GM18505 (cell line): ENCODE data around the gene CFB.
A peak's percentile ranks its signal among the peaks of the same experiment; 100 is the strongest.

Experiments used
- ATAC-seq: cut with Tn5 transposase; IDR thresholded peaks from one replicate; pipeline ENCODE4 v1.9.1; 2021; ENCODE audit not compliant: unreplicated experiment
- POLR2A ChIP-seq: IDR thresholded peaks from 4 replicates; pipeline ENCODE4 v1.6.1; 2011; ENCODE audit warnings: borderline replicate concordance; ENCODE audit not compliant: insufficient read depth, insufficient read length; ENCODE audit errors: extremely low read depth

The CFB gene

GRCh38 chr6:31945507-31946369 is at the start of gene CFB:
CFB (plus strand) TSS chr6:31946095; CDS start chr6:31946222, 127 bp downstream.
- no peak for TF ChIP-seq POLR2A
- no peak for ATAC-seq

- no peak for ATAC-seq
These were observed 49.4 kb upstream of the CFB start for GRCh38 chr6:31896493-31896855.

DNA sequence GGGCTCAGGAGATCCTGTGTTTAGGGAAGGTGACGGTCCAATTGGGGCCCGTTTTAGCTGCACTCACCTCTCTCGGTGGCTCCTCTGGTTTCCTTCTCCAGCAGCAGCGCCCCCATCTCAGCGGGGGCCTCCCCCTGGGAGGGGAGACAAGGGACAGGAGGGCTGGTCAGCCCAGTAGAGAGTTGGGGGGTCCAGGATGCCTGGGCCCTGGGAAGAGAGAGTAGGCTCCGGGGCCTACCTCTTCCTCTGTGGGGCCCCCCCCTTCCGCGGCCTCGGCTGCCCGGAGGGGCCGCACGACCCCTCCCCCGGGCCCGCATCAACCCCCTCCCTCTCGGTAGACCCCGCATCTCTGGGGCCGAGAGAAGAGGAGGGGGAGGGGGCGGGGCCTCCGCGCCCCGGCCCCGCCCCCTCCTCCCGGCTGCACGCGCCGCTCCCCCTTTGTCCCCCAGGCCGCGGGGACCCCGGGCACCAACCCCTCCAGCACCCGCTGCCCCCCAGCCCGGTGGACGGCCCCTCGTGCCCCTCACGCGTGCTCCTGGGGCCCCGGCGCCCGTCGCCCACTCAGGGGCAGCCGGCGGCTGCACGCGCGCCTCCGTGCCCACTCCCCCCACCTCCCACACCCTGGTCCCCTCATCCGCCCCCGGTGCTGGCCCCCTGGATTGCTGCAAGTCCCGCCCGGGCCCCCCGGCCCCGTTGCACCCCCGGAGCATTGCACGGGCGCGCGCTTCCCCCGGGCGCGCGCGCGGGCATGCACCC is 48.9 kb upstream of the CFB start:
- no peak for TF ChIP-seq POLR2A
- no peak for ATAC-seq

More at GRCh38 chr6:31896493-31896855, 49.4 kb upstream of the CFB start:
- no peak for TF ChIP-seq POLR2A

- TF ChIP-seq POLR2A, result no peak
- ATAC-seq, result no peak
These were observed 48.1 kb upstream of the CFB start, which contains the start of gene EHMT2 for GRCh38 chr6:31897612-31898382. EHMT2 (minus strand) TSS chr6:31897698; CDS start chr6:31897677, 21 bp downstream.

DNA sequence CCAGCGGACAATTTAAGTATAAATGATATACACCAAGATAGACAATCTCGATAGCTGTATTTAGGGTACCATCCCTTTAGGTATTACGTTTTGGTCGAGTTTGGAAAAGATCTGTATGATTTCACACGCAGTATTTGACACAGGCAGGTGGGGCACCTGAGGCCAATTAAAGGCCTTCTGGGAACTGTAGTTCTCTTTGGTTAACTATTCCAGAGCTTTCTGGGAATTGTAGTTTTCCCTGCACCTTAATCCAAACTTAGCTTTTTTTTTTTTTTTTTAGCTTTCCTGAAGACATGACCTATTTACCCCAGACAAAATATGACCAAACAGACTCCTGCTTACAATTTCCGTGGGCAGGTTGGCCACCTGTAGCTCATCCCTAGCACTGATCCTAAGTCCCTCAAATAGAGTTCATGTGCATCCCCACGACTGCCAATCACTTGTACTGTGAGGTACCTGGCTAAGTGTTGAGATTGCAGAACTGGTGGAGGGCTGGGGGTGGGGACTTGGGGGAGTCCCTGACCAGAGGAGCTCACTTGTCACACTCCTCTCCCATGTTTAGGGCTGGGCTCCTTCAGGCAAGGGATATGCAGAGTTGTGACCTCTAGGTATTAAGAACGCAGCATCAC is 47.4 kb upstream of the CFB start:
- no peak for ATAC-seq
- no peak for TF ChIP-seq POLR2A

GRCh38 chr6:31899215-31899614 is 46.7 kb upstream of the CFB start:
- no peak for ATAC-seq

GRCh38 chr6:31899882-31900722 is 45.8 kb upstream of the CFB start:
- no peak for ATAC-seq
- no peak for TF ChIP-seq POLR2A

More at GRCh38 chr6:31899215-31899614, 46.7 kb upstream of the CFB start:
- TF ChIP-seq POLR2A, result no peak

GRCh38 chr6:31900917-31901414 is 44.9 kb upstream of the CFB start:
- no peak for ATAC-seq
- no peak for TF ChIP-seq POLR2A

- no peak for ATAC-seq
- TF ChIP-seq POLR2A, result no peak
These were observed 44.4 kb upstream of the CFB start for GRCh38 chr6:31901415-31901952.

DNA sequence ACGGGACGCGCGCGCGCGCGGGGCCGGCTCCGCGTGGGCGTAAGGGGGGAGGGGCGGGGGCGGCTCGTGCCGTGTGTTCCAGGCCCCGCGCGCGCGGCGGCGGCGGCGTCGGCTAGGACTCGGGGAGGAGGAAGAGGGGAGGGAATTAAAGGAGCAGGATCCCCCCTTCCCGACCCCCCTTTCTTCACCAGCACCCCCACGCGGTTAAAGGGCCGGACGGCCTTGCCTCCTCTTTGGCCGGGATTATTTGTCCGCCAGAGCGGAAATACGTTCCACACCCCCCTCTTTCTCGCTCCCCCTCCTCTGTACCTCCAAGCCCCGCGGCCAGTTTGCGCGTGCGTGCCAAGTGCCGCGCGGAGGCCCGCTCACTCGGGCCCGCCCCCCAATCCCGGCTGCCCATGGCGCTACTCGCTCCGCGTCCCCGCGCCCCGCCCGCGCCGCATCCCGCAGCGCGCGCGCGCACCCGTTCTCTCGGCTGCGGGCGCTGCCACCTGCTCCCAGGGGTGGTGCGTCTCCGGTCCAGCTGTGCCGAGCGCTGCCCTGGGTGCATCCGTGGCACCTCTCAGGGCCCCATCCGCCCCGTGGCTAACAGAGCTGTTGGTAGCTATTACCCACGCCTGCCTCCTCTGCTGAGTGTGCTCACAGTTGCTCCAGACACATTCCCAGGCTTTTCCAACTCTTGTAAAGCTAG is 43.8 kb upstream of the CFB start, which contains the start of gene ZBTB12:
Gene ZBTB12 (minus strand): TSS at position 134 of the 691 bp plus-strand sequence. CDS start 781 bp downstream, outside the sequence.
- peak; percentile 61 for TF ChIP-seq POLR2A
- ATAC-seq, result peak; percentile 42

DNA sequence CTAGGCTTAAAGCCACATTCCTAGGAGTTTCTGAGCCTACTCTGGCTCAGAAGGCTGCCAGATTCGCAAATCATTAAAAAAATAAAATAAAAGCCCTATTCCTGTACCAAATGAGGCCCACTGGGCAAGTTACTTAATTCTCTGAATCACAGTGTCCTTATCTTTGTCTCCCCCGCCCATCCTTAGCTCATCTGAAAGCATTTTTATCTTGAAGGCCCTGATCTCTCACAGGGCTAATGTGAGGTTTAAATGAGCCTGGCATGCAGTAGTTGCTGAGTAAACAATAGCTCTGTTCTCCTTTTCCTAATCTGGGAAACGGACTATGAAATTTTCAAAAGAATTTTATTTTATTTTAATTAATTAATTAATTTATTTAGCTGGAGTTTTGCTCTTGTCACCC is 41.9 kb upstream of the CFB start:
- no peak for ATAC-seq
- TF ChIP-seq POLR2A, result no peak
